Coronary artery (tissue), 2 donors: Measurements from ENCODE around the gene TTBK2.

Source experiments
- DNase-seq: peaks from one replicate; pipeline ENCODE4 v3.0.0-alpha.2; 2017; ENCODE audit warnings: low spot score
- H3K27ac ChIP-seq, 2 donors: fragments of 200-600 bp; sonication (generic); one replicate each; pipeline ENCODE4 v1.5.1; 2016 to 2019
- H3K4me3 ChIP-seq: fragments of 200-600 bp; sonication (generic); 2 replicates; pipeline ENCODE4 v1.5.1; 2016; ENCODE audit warnings: mild to moderate bottlenecking, moderate library complexity
- CTCF ChIP-seq: fragments of 200-600 bp; sonication (generic); IDR thresholded peaks from one replicate; pipeline ENCODE4 v1.5.1; 2019; ENCODE audit warnings: antibody characterized with exemption

Gene TTBK2

GRCh38 chr15:42848846-42849245 is 71.7 kb downstream of the TTBK2 start:
- no peak for TF ChIP-seq CTCF
- DNase-seq: no peak
- Histone ChIP-seq H3K4me3 (no peak overlapping the region), H3K27ac (no peak overlapping the region)

GRCh38 chr15:42846647-42847046 is 73.9 kb downstream of the TTBK2 start:
- no peak for DNase-seq
- no peak overlapping the region for H3K4me3 ChIP-seq
- H3K27ac ChIP-seq: no peak overlapping the region
- TF ChIP-seq CTCF: no peak

- no peak for DNase-seq
- H3K4me3 ChIP-seq: no peak overlapping the region
- no peak for TF ChIP-seq CTCF
- H3K27ac ChIP-seq: no peak overlapping the region
These were observed 75.0 kb downstream of the TTBK2 start for GRCh38 chr15:42845581-42845980.

- no peak for TF ChIP-seq CTCF
- H3K4me3 ChIP-seq: no peak overlapping the region
- no peak for DNase-seq
- no peak overlapping the region for H3K27ac ChIP-seq
These were observed 76.9 kb downstream of the TTBK2 start for GRCh38 chr15:42843699-42844098.

GRCh38 chr15:42836251-42836650 is 84.3 kb downstream of the TTBK2 start:
- no peak for DNase-seq
- TF ChIP-seq CTCF: no peak
- H3K4me3 ChIP-seq: no peak overlapping the region
- no peak overlapping the region for H3K27ac ChIP-seq

- Histone ChIP-seq H3K4me3 (no peak overlapping the region), H3K27ac (no peak overlapping the region)
- no peak for TF ChIP-seq CTCF
- no peak for DNase-seq
These were observed 88.0 kb downstream of the TTBK2 start for GRCh38 chr15:42832576-42832975.

- TF ChIP-seq CTCF: no peak
- no peak overlapping the region for H3K27ac ChIP-seq
- no peak overlapping the region for H3K4me3 ChIP-seq
- no peak for DNase-seq
These were observed 94.2 kb downstream of the TTBK2 start for GRCh38 chr15:42826251-42826890.
